DOHH2 (cell line): Measurements from ENCODE around the gene CYP4A22.
"Not testable (repeated sequence)": the region's sequence is repeated elsewhere in the genome, so short reads cannot be mapped to it uniquely, and the experiment has no call there.

Experiments used
- EZH2phosphoT487 ChIP-seq: fragments of 200-600 bp; sonication (generic); IDR thresholded peaks from 2 replicates; pipeline ENCODE4 v1.6.1; 2017; ENCODE audit warnings: borderline replicate concordance, mild to moderate bottlenecking, antibody characterized with exemption, low read length, moderate library complexity, mixed read lengths
- TF ChIP-seq, protein P1 (sequence below): fragments of 200-600 bp; sonication (generic); IDR thresholded peaks from one replicate; pipeline ENCODE4 v1.5.1; 2014; ENCODE audit warnings: antibody characterized with exemption, mild to moderate bottlenecking, low read depth, low read length; ENCODE audit not compliant: poor library complexity, severe bottlenecking

DNA sequence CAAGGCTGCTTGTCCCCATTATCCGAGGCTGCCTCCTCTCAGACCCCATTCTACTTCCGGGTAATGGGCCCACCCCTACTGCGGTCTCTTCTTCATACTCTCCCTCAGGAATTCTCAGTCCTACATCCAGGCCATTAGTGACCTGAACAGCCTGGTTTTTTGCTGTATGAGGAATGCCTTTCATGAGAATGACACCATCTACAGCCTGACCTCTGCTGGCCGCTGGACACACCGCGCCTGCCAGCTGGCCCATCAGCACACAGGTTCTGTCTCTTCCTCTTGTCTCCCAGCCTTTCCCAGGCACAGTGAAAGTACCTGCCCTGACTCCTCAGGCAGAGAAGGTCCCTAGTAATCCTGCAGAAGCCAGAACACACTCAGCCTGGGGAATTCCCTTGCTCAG, 6.4 kb downstream of the CYP4A22 start:
- TF ChIP-seq, protein P1, sequence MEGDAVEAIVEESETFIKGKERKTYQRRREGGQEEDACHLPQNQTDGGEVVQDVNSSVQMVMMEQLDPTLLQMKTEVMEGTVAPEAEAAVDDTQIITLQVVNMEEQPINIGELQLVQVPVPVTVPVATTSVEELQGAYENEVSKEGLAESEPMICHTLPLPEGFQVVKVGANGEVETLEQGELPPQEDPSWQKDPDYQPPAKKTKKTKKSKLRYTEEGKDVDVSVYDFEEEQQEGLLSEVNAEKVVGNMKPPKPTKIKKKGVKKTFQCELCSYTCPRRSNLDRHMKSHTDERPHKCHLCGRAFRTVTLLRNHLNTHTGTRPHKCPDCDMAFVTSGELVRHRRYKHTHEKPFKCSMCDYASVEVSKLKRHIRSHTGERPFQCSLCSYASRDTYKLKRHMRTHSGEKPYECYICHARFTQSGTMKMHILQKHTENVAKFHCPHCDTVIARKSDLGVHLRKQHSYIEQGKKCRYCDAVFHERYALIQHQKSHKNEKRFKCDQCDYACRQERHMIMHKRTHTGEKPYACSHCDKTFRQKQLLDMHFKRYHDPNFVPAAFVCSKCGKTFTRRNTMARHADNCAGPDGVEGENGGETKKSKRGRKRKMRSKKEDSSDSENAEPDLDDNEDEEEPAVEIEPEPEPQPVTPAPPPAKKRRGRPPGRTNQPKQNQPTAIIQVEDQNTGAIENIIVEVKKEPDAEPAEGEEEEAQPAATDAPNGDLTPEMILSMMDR = not testable (repeated sequence)
- not testable (repeated sequence) for TF ChIP-seq EZH2phosphoT487
